GM10266 (cell line): Measurements from ENCODE around the gene PAEP.

ENCODE experiments used
- DNase-seq: peaks from one replicate; pipeline ENCODE4 v3.0.0; 2012; ENCODE audit errors: extremely low spot score
- TF ChIP-seq, protein P1 (sequence below): IDR thresholded peaks from 2 replicates; pipeline ENCODE4 v1.5.1; 2012; ENCODE audit warnings: mild to moderate bottlenecking, low read depth; ENCODE audit not compliant: control insufficient read depth, insufficient read depth; ENCODE audit errors: missing control alignments

Gene PAEP

DNA sequence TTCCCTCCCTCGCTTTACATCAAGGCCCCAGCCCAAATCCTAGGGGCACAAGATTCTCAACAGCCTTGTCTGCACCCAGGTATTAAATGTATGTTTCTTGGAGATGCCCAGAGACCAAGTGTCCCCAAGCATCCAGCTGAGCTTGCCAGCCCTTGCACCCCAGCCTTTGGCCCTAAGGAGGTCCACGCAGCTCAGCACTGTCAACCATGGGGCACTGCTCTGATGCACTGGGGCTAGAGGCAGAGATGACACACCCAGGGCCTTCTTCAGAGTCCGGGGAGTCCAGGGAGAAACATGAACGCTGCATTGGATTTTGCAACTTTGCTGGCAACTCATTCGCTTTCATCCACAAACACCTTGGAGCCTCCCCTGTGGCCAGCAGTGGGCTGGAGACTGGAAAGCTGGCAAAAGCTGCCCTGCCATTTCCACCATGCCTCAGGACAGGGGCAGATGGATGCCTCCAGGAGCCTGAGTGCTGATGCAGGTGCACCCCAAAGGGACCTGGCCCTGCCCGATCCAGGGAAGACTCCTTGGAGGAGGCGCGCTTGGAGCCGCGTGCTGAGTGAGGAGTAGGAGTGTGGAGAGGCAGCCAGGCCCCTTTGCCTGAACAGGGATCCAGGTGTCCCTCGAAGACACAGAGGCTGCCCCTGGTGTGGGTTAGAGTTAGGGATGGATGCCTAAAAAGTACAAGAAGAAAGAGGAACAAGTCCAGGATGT lies 19.3 kb downstream of the PAEP start:
- TF ChIP-seq, protein P1, sequence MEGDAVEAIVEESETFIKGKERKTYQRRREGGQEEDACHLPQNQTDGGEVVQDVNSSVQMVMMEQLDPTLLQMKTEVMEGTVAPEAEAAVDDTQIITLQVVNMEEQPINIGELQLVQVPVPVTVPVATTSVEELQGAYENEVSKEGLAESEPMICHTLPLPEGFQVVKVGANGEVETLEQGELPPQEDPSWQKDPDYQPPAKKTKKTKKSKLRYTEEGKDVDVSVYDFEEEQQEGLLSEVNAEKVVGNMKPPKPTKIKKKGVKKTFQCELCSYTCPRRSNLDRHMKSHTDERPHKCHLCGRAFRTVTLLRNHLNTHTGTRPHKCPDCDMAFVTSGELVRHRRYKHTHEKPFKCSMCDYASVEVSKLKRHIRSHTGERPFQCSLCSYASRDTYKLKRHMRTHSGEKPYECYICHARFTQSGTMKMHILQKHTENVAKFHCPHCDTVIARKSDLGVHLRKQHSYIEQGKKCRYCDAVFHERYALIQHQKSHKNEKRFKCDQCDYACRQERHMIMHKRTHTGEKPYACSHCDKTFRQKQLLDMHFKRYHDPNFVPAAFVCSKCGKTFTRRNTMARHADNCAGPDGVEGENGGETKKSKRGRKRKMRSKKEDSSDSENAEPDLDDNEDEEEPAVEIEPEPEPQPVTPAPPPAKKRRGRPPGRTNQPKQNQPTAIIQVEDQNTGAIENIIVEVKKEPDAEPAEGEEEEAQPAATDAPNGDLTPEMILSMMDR: no peak

DNA sequence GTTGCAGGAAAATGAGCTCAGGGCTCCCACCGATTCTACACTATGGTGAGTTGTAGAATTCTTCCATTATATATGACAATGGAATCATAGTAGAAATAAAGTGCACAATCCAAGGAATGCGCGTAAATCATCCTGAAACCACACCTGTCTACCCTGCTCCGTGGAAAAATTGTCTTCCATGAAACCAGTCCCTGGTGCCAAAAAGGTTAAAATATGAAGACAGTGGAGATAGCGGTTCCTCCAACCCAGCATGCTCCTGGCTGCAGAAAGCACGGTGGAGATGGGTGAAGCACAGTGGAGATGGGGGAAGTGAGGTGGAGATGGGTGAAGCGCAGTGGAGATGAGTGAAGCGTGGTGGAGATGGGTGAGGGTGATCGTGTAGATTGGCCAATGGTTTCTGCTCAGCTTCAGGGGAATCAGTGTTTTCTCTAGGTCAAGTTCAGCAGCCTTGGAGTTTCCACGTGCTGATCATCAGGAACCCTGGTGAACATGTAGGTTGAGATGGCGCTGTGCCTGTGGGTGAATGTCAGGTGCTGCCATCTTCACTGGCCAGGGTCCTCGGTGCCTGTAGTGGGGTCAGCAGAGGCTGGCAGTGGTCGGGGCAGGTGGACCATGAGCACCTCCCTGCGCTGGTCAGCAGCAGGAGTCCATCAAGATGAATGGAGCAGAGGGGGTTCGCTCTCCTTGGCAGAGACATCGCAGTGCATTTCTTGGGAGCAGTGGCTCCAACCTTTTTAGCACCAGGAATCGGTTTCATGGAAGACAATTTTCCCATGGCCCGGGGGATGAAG lies 20.3 kb downstream of the PAEP start:
- TF ChIP-seq, protein P1: no peak
- DNase-seq: no peak

More for the DNA sequence above, 19.3 kb downstream of the PAEP start:
- DNase-seq: no peak

DNA sequence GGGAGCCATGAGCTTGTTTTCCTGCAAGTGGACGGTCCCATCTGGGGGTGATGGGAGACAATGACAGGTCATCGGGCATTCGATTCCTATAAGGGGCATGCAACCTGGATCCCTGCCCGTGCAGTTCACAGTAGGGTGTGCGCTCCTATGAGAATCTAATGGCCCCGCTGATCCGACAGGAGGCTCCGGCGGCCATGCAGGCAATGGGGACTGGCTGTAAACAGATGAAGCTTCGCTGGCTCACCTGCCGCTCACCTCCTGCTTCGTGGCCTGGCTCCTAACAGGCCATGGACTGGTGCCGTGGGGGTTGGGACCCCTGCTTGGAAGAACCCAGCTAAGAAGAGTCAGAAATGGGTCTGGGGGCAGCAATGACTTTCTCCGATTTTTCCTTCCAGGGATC lies 21.0 kb downstream of the PAEP start:
- TF ChIP-seq, protein P1: no peak
- DNase-seq: no peak

DNA sequence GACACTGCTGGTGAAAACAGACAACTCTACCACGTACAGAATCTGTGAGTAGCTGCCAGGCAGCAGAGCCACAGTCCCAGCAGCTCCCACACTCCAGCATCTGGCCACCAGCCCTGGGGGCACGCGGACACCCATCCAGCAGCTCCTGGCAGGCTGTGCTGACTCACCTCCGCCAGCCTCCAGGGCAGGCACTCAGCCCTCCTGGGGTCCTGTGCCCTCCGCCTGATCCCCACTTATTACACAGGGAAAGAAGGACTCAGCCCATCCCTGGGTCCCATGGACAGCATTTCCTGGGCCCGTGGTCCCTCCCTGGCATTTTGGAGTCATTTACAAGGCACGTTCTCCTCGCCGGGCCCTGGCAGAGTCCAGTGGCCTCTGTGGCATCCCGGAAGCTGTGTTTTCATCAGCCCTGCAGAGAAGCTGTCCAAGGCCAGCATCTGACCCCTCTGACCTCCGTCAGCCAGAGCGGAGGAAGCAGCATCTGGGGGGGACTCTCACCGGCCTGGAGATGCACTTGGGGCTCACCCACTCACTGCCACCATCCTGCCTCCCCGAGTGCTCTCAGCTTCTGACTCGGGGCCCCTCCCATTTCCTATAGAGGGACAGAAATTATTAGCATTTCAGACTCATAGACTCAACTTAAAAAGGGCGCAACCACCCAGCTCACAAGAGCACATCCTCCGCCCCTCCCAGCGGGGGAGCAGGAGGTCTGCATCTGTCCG lies 21.6 kb downstream of the PAEP start:
- TF ChIP-seq, protein P1: no peak
- DNase-seq: no peak

DNA sequence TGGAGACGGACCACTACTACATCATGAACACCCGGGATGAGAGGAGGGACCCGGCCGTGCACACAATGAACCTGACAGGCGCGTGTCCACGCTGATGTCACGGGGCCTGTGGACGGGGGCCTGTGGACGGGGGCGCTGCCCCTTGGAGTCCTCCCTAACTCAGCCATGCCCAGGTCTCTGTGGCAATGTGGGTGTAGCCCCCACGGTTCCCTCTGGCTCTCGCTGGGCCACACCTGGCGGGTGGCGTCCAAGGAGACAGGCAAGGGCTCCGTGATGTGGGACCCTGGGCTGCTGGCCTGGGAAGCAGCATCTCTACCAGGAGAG lies 22.1 kb downstream of the PAEP start:
- TF ChIP-seq, protein P1: no peak

DNA sequence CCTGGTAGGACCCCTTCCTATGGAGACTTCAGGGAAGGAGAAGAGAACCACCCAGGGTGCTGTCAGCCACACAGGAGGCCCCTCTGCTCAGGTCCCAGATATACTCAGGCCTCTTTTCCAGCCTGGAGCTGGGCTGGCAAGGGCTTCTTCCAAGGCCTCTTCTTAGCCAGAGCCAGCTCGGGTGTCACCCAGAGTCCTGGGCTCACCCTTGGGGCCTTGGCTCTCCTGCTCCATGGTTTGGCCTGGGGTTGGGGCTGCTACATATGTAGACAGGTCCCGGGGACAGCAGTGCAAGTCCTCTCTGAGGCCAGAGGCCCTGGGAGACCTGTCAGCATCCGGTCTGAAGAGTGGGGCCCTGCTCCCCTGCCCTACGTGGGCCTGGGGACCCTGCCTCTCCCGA lies 22.8 kb downstream of the PAEP start:
- no peak for DNase-seq
- TF ChIP-seq, protein P1: no peak

More for the DNA sequence above, 22.1 kb downstream of the PAEP start:
- no peak for DNase-seq
